ENCODE data around the gene HACL1. TPM values are rescaled to one million over a fixed set of nuclear protein-coding genes. Genes with fewer than 3 reads are reported as not detected.
"Not testable (repeated sequence)": the region's sequence is repeated elsewhere in the genome, so short reads cannot be mapped to it uniquely, and the experiment has no call there.

Gene HACL1
- total RNA-seq, 1 donor from 2014 or later, result 8.1 TPM

- H3K4me3 ChIP-seq, result no peak overlapping the region
- no peaks in the 10 kb centered on the region for H3K27me3 ChIP-seq
- H3K27ac ChIP-seq, result no peak overlapping the region
- H3K36me3 ChIP-seq, result no peaks in the 10 kb centered on the region
- no peaks in the 10 kb centered on the region for H3K9me3 ChIP-seq
- peaks cover 5% of the 10 kb centered on the region for H3K4me1 ChIP-seq
- no peak for DNase-seq (ENCODE audit: extremely low spot score in 2 of 2)
- intact Hi-C loops (cut with DNase I), result no loop called here
- TF ChIP-seq POLR2AphosphoS5 (IDR thresholded peaks at IDR 0.05; ENCODE audit: insufficient read depth in 1 of 2, low read depth in 1 of 2) (no peak), POLR2A (IDR thresholded peaks at IDR 0.05) (no peak), CTCF (IDR thresholded peaks at IDR 0.05) (no peak)
Observed at GRCh38 chr3:15539066-15539465, 62.3 kb downstream of the HACL1 start.

GRCh38 chr3:15538345-15538744 lies 63.0 kb downstream of the HACL1 start:
- Histone ChIP-seq H3K4me1 (peaks cover 5% of the 10 kb centered on the region), H3K27ac (no peak overlapping the region), H3K36me3 (no peaks in the 10 kb centered on the region), H3K9me3 (no peaks in the 10 kb centered on the region), H3K4me3 (no peak overlapping the region), H3K27me3 (no peaks in the 10 kb centered on the region)
- TF ChIP-seq CTCF (IDR thresholded peaks at IDR 0.05) (no peak), POLR2AphosphoS5 (IDR thresholded peaks at IDR 0.05; ENCODE audit: insufficient read depth in 1 of 2, low read depth in 1 of 2) (no peak), POLR2A (IDR thresholded peaks at IDR 0.05) (no peak)
- DNase-seq (ENCODE audit: extremely low spot score in 2 of 2), result no peak
- intact Hi-C loops (cut with DNase I), result no loop called here

GRCh38 chr3:15536856-15537255 lies 64.5 kb downstream of the HACL1 start:
- intact Hi-C loops (cut with DNase I), result no loop called here
- Histone ChIP-seq H3K27me3 (no peaks in the 10 kb centered on the region), H3K4me1 (no peaks in the 10 kb centered on the region), H3K9me3 (no peaks in the 10 kb centered on the region), H3K4me3 (no peak overlapping the region), H3K27ac (no peak overlapping the region), H3K36me3 (no peaks in the 10 kb centered on the region)
- TF ChIP-seq CTCF (IDR thresholded peaks at IDR 0.05), result no peak
- TF ChIP-seq POLR2AphosphoS5 (IDR thresholded peaks at IDR 0.05; ENCODE audit: insufficient read depth in 1 of 2, low read depth in 1 of 2), result no peak
- no peak for TF ChIP-seq POLR2A (IDR thresholded peaks at IDR 0.05)
- no peak for DNase-seq (ENCODE audit: extremely low spot score in 2 of 2)

- no peak for DNase-seq (ENCODE audit: extremely low spot score in 2 of 2)
- Histone ChIP-seq H3K9me3 (no peaks in the 10 kb centered on the region), H3K27ac (no peak overlapping the region), H3K4me3 (no peak overlapping the region), H3K4me1 (no peaks in the 10 kb centered on the region), H3K36me3 (no peaks in the 10 kb centered on the region), H3K27me3 (no peaks in the 10 kb centered on the region)
- intact Hi-C loops (cut with DNase I), result no loop called here
- no peak for TF ChIP-seq CTCF (IDR thresholded peaks at IDR 0.05)
- TF ChIP-seq POLR2A (IDR thresholded peaks at IDR 0.05), result no peak
- no peak for TF ChIP-seq POLR2AphosphoS5 (IDR thresholded peaks at IDR 0.05; ENCODE audit: insufficient read depth in 1 of 2, low read depth in 1 of 2)
Observed at GRCh38 chr3:15535732-15536131, 65.6 kb downstream of the HACL1 start.

GRCh38 chr3:15532614-15533013 lies 68.8 kb downstream of the HACL1 start:
- intact Hi-C loops (cut with DNase I); H3K4me1 ChIP-seq; H3K27me3 ChIP-seq; H3K4me3 ChIP-seq; H3K27ac ChIP-seq; H3K36me3 ChIP-seq; DNase-seq (ENCODE audit: extremely low spot score in 2 of 2); H3K9me3 ChIP-seq: not testable (repeated sequence)

GRCh38 chr3:15531346-15531745 lies 70.0 kb downstream of the HACL1 start:
- Histone ChIP-seq H3K27ac (no peak overlapping the region), H3K4me3 (no peak overlapping the region), H3K36me3 (no peaks in the 10 kb centered on the region), H3K9me3 (no peaks in the 10 kb centered on the region), H3K4me1 (no peaks in the 10 kb centered on the region), H3K27me3 (no peaks in the 10 kb centered on the region)
- no peak for TF ChIP-seq CTCF (IDR thresholded peaks at IDR 0.05)
- no peak for TF ChIP-seq POLR2AphosphoS5 (IDR thresholded peaks at IDR 0.05; ENCODE audit: insufficient read depth in 1 of 2, low read depth in 1 of 2)
- no peak for TF ChIP-seq POLR2A (IDR thresholded peaks at IDR 0.05)
- intact Hi-C loops (cut with DNase I), result no loop called here
- no peak for DNase-seq (ENCODE audit: extremely low spot score in 2 of 2)
